NCI-H146 (cell line): Measurements from ENCODE around the gene MRPS35.

Experiments used
- DNase-seq: peaks from one replicate; lab custom pipeline; 2025; lab: John Stamatoyannopoulos, UW

MRPS35 gene

GRCh38 chr12:27772328-27773049, 61.9 kb downstream of the MRPS35 start:
- DNase-seq = no peak

GRCh38 chr12:27777141-27777540, 66.5 kb downstream of the MRPS35 start:
- no peak for DNase-seq

GRCh38 chr12:27778206-27778605, 67.6 kb downstream of the MRPS35 start:
- no peak for DNase-seq

GRCh38 chr12:27779416-27779919, 68.8 kb downstream of the MRPS35 start:
- peak; percentile 76 for DNase-seq

GRCh38 chr12:27779920-27780611, 69.4 kb downstream of the MRPS35 start, which contains the start of the genes KLHL42 and MANSC4:
Gene KLHL42, plus strand, starts transcription at chr12:27780233. Its CDS starts 98 bp downstream, at chr12:27780331.
Gene MANSC4, minus strand, starts transcription at chr12:27780236. Its CDS starts 8,960 bp downstream, at chr12:27771276.
- peak; percentile 86 for DNase-seq

GRCh38 chr12:27780612-27781408, 70.2 kb downstream of the MRPS35 start:
- DNase-seq = peak; percentile 86

GRCh38 chr12:27781680-27782079, 71.0 kb downstream of the MRPS35 start:
- DNase-seq = no peak

GRCh38 chr12:27782481-27782880, 71.8 kb downstream of the MRPS35 start:
- DNase-seq = no peak

GRCh38 chr12:27785882-27786570, 75.4 kb downstream of the MRPS35 start:
- DNase-seq = peak; percentile 73

- DNase-seq = no peak
These were observed 76.9 kb downstream of the MRPS35 start for GRCh38 chr12:27787559-27787958.

- no peak for DNase-seq
These were observed 79.5 kb downstream of the MRPS35 start for GRCh38 chr12:27790179-27790578.

- DNase-seq = no peak
These were observed 84.4 kb downstream of the MRPS35 start for GRCh38 chr12:27794818-27795584.

GRCh38 chr12:27796128-27796527, 85.5 kb downstream of the MRPS35 start:
- no peak for DNase-seq

GRCh38 chr12:27797301-27798025, 86.8 kb downstream of the MRPS35 start:
- no peak for DNase-seq

GRCh38 chr12:27800819-27801218, 90.2 kb downstream of the MRPS35 start:
- no peak for DNase-seq

- no peak for DNase-seq
These were observed 91.0 kb downstream of the MRPS35 start for GRCh38 chr12:27801630-27802029.

- no peak for DNase-seq
These were observed 91.9 kb downstream of the MRPS35 start for GRCh38 chr12:27802511-27802910.

- no peak for DNase-seq
These were observed 92.3 kb downstream of the MRPS35 start for GRCh38 chr12:27802936-27803335.

- DNase-seq = no peak
These were observed 94.6 kb downstream of the MRPS35 start for GRCh38 chr12:27805238-27805637.
